ENCODE measurements around the gene BEX2. TPM values are rescaled to one million over a fixed set of nuclear protein-coding genes. Genes with fewer than 3 reads are reported as not detected.
A peak's percentile ranks its signal among the peaks of the same experiment; 100 is the strongest.

Gene BEX2
- total RNA-seq, 6 donors from 2014 or later, result 13.7 to 39.1 (median 24.6) TPM

DNA sequence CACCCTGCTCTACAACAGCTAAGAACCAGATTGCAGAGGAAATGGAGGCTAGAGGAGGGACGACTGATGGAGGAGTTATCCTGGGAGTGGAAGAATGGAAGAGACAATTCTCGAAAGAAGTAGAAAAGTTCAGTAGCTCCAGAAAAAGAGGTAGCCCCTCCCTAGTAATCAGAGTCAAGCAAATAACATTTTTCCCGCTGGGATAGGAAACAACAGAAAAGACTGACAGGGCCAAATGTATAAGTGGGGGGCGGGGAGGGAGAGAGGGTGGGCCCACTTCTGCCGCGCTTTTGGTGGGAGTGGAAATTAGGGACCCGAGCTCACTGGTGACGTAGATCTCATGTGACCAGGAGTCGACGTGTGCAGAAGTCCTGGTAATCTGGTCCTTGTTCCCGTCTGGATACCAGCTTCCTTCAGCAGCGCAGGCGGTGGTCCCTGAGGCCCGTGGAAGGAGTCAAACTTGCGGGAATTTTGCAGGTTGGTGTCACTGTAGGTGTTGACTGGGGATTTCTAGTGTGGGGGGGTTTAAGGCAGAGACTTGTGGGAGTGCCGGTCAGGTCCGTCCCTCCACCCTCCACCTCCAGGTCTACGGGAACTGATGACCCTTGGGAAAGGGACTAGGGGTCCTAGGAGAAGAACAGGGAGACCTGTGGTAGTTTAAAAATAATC, 45.5 kb upstream of the BEX2 start, which contains the start of gene TCEAL9:
TCEAL9 (plus strand) TSS at position 377 of the 669 bp plus-strand sequence. CDS start 1,179 bp downstream, outside the sequence.
- H3K36me3 ChIP-seq, result no peaks in the 10 kb centered on the region
- no peaks in the 10 kb centered on the region for H3K4me1 ChIP-seq
- H3K27ac ChIP-seq, result peak within 1 kb of the TSS; percentile 87 to 91 (median 90)
- no peaks in the 10 kb centered on the region for H3K27me3 ChIP-seq
- TF ChIP-seq, protein P1, sequence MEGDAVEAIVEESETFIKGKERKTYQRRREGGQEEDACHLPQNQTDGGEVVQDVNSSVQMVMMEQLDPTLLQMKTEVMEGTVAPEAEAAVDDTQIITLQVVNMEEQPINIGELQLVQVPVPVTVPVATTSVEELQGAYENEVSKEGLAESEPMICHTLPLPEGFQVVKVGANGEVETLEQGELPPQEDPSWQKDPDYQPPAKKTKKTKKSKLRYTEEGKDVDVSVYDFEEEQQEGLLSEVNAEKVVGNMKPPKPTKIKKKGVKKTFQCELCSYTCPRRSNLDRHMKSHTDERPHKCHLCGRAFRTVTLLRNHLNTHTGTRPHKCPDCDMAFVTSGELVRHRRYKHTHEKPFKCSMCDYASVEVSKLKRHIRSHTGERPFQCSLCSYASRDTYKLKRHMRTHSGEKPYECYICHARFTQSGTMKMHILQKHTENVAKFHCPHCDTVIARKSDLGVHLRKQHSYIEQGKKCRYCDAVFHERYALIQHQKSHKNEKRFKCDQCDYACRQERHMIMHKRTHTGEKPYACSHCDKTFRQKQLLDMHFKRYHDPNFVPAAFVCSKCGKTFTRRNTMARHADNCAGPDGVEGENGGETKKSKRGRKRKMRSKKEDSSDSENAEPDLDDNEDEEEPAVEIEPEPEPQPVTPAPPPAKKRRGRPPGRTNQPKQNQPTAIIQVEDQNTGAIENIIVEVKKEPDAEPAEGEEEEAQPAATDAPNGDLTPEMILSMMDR (IDR thresholded peaks at IDR 0.05), result no peak
- peak; percentile 74 to 91 for TF ChIP-seq POLR2AphosphoS5 (IDR thresholded peaks at IDR 0.05)
- peak in 3 of 4 donors; percentile 52 to 79 (median 52) for TF ChIP-seq POLR2A (IDR thresholded peaks at IDR 0.05)
- TF ChIP-seq EP300 (IDR thresholded peaks at IDR 0.05), result no peak
- WGBS, 2 donors, result 0 to 21% methylated on average over 9 to 18 of the region's 18 CpGs
- H3K9me3 ChIP-seq, result no peaks in the 10 kb centered on the region
- peak; percentile 85 to 97 for ATAC-seq (ENCODE audit: low FRiP score in 2 of 2)
- H3K4me3 ChIP-seq, result peak within 1 kb of the TSS; percentile 38 to 69 (median 56)
- DNase-seq, result peak in 1 of 2 donors; percentile 60

DNA sequence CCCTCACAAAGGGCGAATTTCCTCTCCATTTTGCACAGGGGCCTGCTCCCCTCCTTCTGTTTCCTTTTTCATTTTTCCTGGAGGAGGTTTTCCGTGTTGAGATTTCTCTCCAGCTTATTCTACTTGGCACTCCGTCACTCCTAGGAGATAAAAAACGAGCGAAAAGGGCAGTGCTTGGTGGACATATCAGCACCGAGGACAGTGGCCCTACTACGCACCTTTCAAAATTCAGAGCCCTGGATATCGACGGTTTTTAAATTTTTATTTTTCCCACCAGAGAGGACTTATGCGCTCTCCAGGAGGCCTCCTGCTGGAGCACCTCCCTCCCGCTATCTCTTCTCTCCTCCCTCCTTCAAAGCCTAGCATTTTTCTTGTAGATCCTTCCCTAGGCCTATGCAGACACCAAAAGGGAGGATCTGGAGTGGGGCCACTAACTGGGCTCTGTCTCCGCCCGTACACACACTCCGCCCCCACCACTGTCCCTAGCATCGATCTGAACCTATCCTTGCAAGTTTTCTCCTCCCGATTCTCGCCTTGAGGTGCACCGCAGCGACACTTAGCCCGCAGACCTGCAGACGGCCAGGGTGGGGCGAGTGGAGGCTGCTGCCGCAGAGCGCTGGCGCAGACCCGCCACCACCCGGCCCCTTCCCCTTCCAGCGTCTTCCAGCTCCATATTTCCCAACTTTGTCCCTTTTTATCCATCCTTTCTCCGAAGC, 37.0 kb upstream of the BEX2 start:
- no peak overlapping the region for H3K27ac ChIP-seq
- TF ChIP-seq EP300 (IDR thresholded peaks at IDR 0.05) (no peak), POLR2AphosphoS5 (IDR thresholded peaks at IDR 0.05) (no peak), POLR2A (IDR thresholded peaks at IDR 0.05) (no peak)
- TF ChIP-seq, protein P1 (IDR thresholded peaks at IDR 0.05), result no peak
- H3K27me3 ChIP-seq, result no peaks in the 10 kb centered on the region
- peak in 1 of 2 donors; percentile 37 for DNase-seq
- H3K9me3 ChIP-seq, result no peaks in the 10 kb centered on the region
- WGBS, 2 donors, result 66 to 72% methylated on average over 27 to 29 of the region's 29 CpGs
- H3K36me3 ChIP-seq, result no peaks in the 10 kb centered on the region
- H3K4me1 ChIP-seq, result no peaks in the 10 kb centered on the region
- H3K4me3 ChIP-seq, result no peak overlapping the region
- peak in 1 of 2 donors; percentile 43 for ATAC-seq (ENCODE audit: low FRiP score in 2 of 2)

DNA sequence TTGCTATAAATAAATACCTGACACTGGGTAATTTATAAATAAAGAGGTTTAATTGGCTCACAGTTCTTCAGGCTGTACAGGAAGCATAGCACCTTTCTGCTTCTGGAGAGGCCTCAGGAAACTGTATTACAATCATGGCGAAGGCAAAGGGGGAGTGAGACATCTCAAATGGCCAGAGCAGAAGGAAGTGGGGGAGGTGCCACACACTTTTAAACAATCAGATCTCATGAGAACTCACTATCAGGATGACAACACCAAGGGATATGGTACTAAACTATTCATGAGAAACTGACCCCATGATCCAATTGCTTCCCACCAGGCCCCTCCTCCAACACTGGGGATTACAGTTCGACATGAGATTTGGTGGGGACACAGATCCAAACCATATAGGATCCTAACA, 33.8 kb upstream of the BEX2 start:
- Histone ChIP-seq H3K9me3 (no peaks in the 10 kb centered on the region), H3K4me3 (no peak overlapping the region), H3K36me3 (no peaks in the 10 kb centered on the region), H3K27me3 (no peaks in the 10 kb centered on the region), H3K27ac (no peak overlapping the region), H3K4me1 (no peaks in the 10 kb centered on the region)
- no peak for TF ChIP-seq POLR2AphosphoS5 (IDR thresholded peaks at IDR 0.05)
- TF ChIP-seq EP300 (IDR thresholded peaks at IDR 0.05), result no peak
- TF ChIP-seq, protein P1 (IDR thresholded peaks at IDR 0.05), result no peak
- TF ChIP-seq POLR2A (IDR thresholded peaks at IDR 0.05), result no peak
- 49 to 78% methylated on average over 2 of the region's 2 CpGs for WGBS, 2 donors
- DNase-seq, result no peak
- ATAC-seq (ENCODE audit: low FRiP score in 2 of 2), result no peak

- Histone ChIP-seq H3K9me3 (no peaks in the 10 kb centered on the region), H3K27me3 (no peaks in the 10 kb centered on the region), H3K4me1 (no peaks in the 10 kb centered on the region), H3K4me3 (no peak overlapping the region), H3K27ac (no peak overlapping the region), H3K36me3 (no peaks in the 10 kb centered on the region)
- peak in 1 of 2 donors; percentile 56 for ATAC-seq (ENCODE audit: low FRiP score in 2 of 2)
- 4 to 19% methylated on average over 2 of the region's 2 CpGs for WGBS, 2 donors
- DNase-seq, result no peak
- TF ChIP-seq, protein P1 (IDR thresholded peaks at IDR 0.05), result peak; percentile 55 to 64 (median 62)
- no peak for TF ChIP-seq EP300 (IDR thresholded peaks at IDR 0.05)
Observed at GRCh38 chrX:103343105-103343504, 32.3 kb upstream of the BEX2 start.
